SK-N-SH treated with all-trans-retinoic acid at 6 μM for 48 hours (cell line): Measurements from ENCODE around the gene FHIT.

ENCODE experiments used
- ATAC-seq: fragments of 200-7000 bp; cut with Tn5 transposase; 3 replicates; pipeline ENCODE4 v1.9.1; 2020; ENCODE audit warnings: mild to moderate bottlenecking, moderate library complexity
- CREB5 ChIP-seq: fragments of 250-450 bp; sonication (Bioruptor Pico); IDR thresholded peaks from 2 replicates; pipeline ENCODE4 v1.5.1; 2020; ENCODE audit warnings: low read depth, mild to moderate bottlenecking, moderate library complexity
- CSDC2 ChIP-seq: fragments of 250-450 bp; sonication (Bioruptor Pico); IDR thresholded peaks from 2 replicates; pipeline ENCODE4 v1.5.0; 2020; ENCODE audit warnings: mild to moderate bottlenecking, moderate library complexity
- ESRRG ChIP-seq: fragments of 250-450 bp; sonication (Bioruptor Pico); IDR thresholded peaks from 2 replicates; pipeline ENCODE4 v1.6.1; 2021; ENCODE audit warnings: mild to moderate bottlenecking
- GLIS3 ChIP-seq: fragments of 250-450 bp; sonication (Bioruptor Pico); IDR thresholded peaks from 2 replicates; pipeline ENCODE4 v1.5.0; 2020; ENCODE audit warnings: mild to moderate bottlenecking, moderate library complexity
- ISL1 ChIP-seq: fragments of 250-450 bp; sonication (Bioruptor Pico); IDR thresholded peaks from 2 replicates; pipeline ENCODE4 v2.1.2; 2022; ENCODE audit warnings: mild to moderate bottlenecking, moderate library complexity
- OSR1 ChIP-seq: fragments of 250-450 bp; sonication (Bioruptor Pico); IDR thresholded peaks from 2 replicates; pipeline ENCODE4 v1.8.0; 2022; ENCODE audit warnings: moderate library complexity, mild to moderate bottlenecking, inconsistent platforms
- PATZ1 ChIP-seq: fragments of 250-450 bp; sonication (Bioruptor Pico); IDR thresholded peaks from 2 replicates; pipeline ENCODE4 v1.8.0; 2020; ENCODE audit warnings: mild to moderate bottlenecking, moderate library complexity, borderline replicate concordance
- PPARA ChIP-seq: fragments of 250-450 bp; sonication (Bioruptor Pico); IDR thresholded peaks from 2 replicates; pipeline ENCODE4 v1.5.0; 2020; ENCODE audit warnings: mild to moderate bottlenecking, borderline replicate concordance
- RARB ChIP-seq: fragments of 250-450 bp; sonication (Bioruptor Pico); IDR thresholded peaks from 2 replicates; pipeline ENCODE4 v1.8.0; 2021; ENCODE audit warnings: mild to moderate bottlenecking, moderate library complexity
- SNAI2 ChIP-seq: fragments of 250-450 bp; sonication (Bioruptor Pico); IDR thresholded peaks from 2 replicates; pipeline ENCODE4 v1.5.0; 2020; ENCODE audit warnings: mild to moderate bottlenecking, moderate library complexity
- TCF4 ChIP-seq: fragments of 250-450 bp; sonication (Bioruptor Pico); IDR thresholded peaks from 2 replicates; pipeline ENCODE4 v1.8.0; 2021; ENCODE audit warnings: mild to moderate bottlenecking, moderate library complexity, borderline replicate concordance
- TOX ChIP-seq: fragments of 250-450 bp; sonication (Bioruptor Pico); IDR thresholded peaks from 2 replicates; pipeline ENCODE4 v1.8.0; 2021; ENCODE audit warnings: mild to moderate bottlenecking, moderate library complexity, borderline replicate concordance
- TSHZ2 ChIP-seq: fragments of 250-450 bp; sonication (Bioruptor Pico); IDR thresholded peaks from 2 replicates; pipeline ENCODE4 v1.5.0; 2020; ENCODE audit warnings: mild to moderate bottlenecking, moderate library complexity
- ZC3H10 ChIP-seq: fragments of 250-450 bp; sonication (Bioruptor Pico); IDR thresholded peaks from 2 replicates; pipeline ENCODE4 v1.5.1; 2021; ENCODE audit warnings: mild to moderate bottlenecking, moderate library complexity
- ZFP3 ChIP-seq: fragments of 250-450 bp; sonication (Bioruptor Pico); IDR thresholded peaks from 2 replicates; pipeline ENCODE4 v1.5.0; 2020; ENCODE audit warnings: mild to moderate bottlenecking, moderate library complexity
- ZFP30 ChIP-seq: fragments of 450-650 bp; formaldehyde crosslinking; IDR thresholded peaks from 2 replicates; pipeline ENCODE4 v1.5.0; 2022; ENCODE audit warnings: mild to moderate bottlenecking, moderate library complexity
- ZNF70 ChIP-seq: fragments of 450-650 bp; formaldehyde crosslinking; IDR thresholded peaks from 2 replicates; pipeline ENCODE4 v1.5.0; 2020; ENCODE audit warnings: mild to moderate bottlenecking, moderate library complexity
- ZNF8 ChIP-seq: fragments of 450-650 bp; formaldehyde crosslinking; IDR thresholded peaks from 2 replicates; pipeline ENCODE4 v1.5.0; 2020; ENCODE audit warnings: mild to moderate bottlenecking, moderate library complexity

Gene FHIT

GRCh38 chr3:60844256-60844655, 407.0 kb downstream of the FHIT start:
- ATAC-seq, result no peak
- TF ChIP-seq SNAI2 (no peak), ZFP3 (CRISPR knock-in tag) (no peak), GLIS3 (no peak), ZNF70 (CRISPR knock-in tag) (no peak), TSHZ2 (no peak), OSR1 (no peak)

GRCh38 chr3:60841355-60841754, 409.9 kb downstream of the FHIT start:
- TF ChIP-seq TSHZ2, result no peak
- TF ChIP-seq ZNF8 (CRISPR knock-in tag), result no peak
- peak; percentile 61 for TF ChIP-seq ISL1
- no peak for TF ChIP-seq SNAI2
- ATAC-seq, result no peak

- ATAC-seq, result peak; percentile 51; the same call in 1 of the 3 replicates
- TF ChIP-seq CSDC2 (no peak), TSHZ2 (no peak), TCF4 (no peak), TOX (CRISPR knock-in tag) (no peak), RARB (no peak), ESRRG (CRISPR knock-in tag) (no peak)
Observed at GRCh38 chr3:60839246-60839645, 412.0 kb downstream of the FHIT start.

- ATAC-seq, result no peak
- TF ChIP-seq TCF4, result no peak
- no peak for TF ChIP-seq PATZ1 (CRISPR knock-in tag)
- TF ChIP-seq ZNF8 (CRISPR knock-in tag), result no peak
- no peak for TF ChIP-seq CREB5 (CRISPR knock-in tag)
- TF ChIP-seq OSR1, result no peak
- no peak for TF ChIP-seq PPARA
- TF ChIP-seq ISL1, result no peak
- no peak for TF ChIP-seq RARB
- no peak for TF ChIP-seq ZC3H10
- TF ChIP-seq TOX (CRISPR knock-in tag), result no peak
- TF ChIP-seq ZFP30, result no peak
Observed at GRCh38 chr3:60835796-60836195, 415.5 kb downstream of the FHIT start.
